HCT116 (cell line): ENCODE results near the gene PTPN13.

Experiments used
- JUND ChIP-seq: IDR thresholded peaks from 2 replicates; pipeline ENCODE4 v1.6.1; 2012
- ZFX ChIP-seq: fragments of 450-650 bp; IDR thresholded peaks from 2 replicates; pipeline ENCODE4 v1.6.1; 2017
- TF ChIP-seq, protein P1 (sequence below), 3 experiments: fragments of 200-600 bp in 1 of 3; sonication (generic) in 1 of 3; IDR thresholded peaks in 2 of 3; conservative IDR thresholded peaks in 1 of 3; 2 replicates each; pipeline ENCODE4 v1.5.1; 2012 to 2017; ENCODE audit warnings: low read depth in 2 of 3, low read length in 2 of 3, antibody characterized with exemption in 1 of 3, borderline replicate concordance in 1 of 3, control low read depth in 1 of 3, mild to moderate bottlenecking in 1 of 3, mixed read lengths in 1 of 3, mixed run types in 1 of 3, moderate library complexity in 1 of 3; ENCODE audit not compliant: insufficient read depth in 1 of 3

DNA sequence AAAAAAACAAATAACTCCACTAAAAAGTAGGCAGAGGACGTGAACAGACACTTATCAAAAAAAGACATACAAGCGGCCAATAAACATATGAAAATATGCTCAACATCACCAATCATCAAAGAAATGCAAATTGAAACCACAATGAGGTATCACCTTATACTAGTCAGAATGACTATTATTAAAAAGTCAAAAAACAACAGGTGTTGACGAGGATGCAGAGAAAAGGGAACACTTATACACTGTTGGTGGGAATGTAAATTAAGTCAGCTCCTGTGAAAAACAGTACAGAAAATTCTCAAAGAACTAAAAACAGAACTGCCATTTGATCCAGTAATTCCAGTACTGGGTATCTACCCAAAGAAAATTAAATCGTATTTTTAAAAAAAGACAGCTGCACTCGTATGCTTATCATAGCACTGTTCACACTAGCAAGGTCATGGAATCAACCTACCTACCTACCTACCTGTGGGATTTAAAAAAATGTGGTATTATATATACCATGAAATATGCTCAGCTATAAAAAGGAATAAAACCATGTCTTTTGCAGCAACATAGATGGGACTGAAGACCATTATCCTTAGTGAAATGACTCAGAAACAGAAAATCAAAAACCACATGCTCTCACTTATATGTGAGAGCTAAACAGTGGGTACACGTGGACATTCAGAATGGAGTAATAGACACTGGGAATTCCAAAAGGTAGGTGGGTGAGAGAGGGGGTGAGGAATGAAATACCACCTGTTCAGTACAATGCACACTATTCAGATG, 24.8 kb upstream of the PTPN13 start:
- TF ChIP-seq JUND (no peak), ZFX (no peak)
- TF ChIP-seq, protein P1, sequence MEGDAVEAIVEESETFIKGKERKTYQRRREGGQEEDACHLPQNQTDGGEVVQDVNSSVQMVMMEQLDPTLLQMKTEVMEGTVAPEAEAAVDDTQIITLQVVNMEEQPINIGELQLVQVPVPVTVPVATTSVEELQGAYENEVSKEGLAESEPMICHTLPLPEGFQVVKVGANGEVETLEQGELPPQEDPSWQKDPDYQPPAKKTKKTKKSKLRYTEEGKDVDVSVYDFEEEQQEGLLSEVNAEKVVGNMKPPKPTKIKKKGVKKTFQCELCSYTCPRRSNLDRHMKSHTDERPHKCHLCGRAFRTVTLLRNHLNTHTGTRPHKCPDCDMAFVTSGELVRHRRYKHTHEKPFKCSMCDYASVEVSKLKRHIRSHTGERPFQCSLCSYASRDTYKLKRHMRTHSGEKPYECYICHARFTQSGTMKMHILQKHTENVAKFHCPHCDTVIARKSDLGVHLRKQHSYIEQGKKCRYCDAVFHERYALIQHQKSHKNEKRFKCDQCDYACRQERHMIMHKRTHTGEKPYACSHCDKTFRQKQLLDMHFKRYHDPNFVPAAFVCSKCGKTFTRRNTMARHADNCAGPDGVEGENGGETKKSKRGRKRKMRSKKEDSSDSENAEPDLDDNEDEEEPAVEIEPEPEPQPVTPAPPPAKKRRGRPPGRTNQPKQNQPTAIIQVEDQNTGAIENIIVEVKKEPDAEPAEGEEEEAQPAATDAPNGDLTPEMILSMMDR (IDR thresholded peaks at IDR 0.05 in 2 of 3, conservative IDR thresholded peaks at IDR 0.05 in 1 of 3; ENCODE audit: borderline replicate concordance in 1 of 3, insufficient read depth in 1 of 3, low read depth in 2 of 3, low read length in 2 of 3), result no peak
